HL-60 (cell line): ENCODE results near the gene ITCH.

Experiments used
- DNase-seq, 2 experiments: peaks; one replicate each; pipeline ENCODE4 v3.0.0-alpha.2; 2010 to 2020; ENCODE audit warnings: low read depth in 1 of 2, low spot score in 1 of 2
- H3K27ac ChIP-seq: fragments of 250-450 bp; sonication (Bioruptor Pico); replicated peaks from 2 replicates; pipeline ENCODE4 v1.5.1; 2020; ENCODE audit warnings: mild to moderate bottlenecking, moderate library complexity
- H3K27me3 ChIP-seq: fragments of 250-450 bp; sonication (Bioruptor Pico); 2 replicates; pipeline ENCODE4 v1.5.1; 2021; ENCODE audit warnings: mild to moderate bottlenecking, moderate library complexity; ENCODE audit not compliant: insufficient read depth, poor library complexity, severe bottlenecking
- H3K4me3 ChIP-seq: replicated peaks from 2 replicates; pipeline ENCODE4 v1.5.1; 2011; ENCODE audit warnings: mild to moderate bottlenecking, control low read depth, low read length; ENCODE audit not compliant: insufficient read depth
- CTCF ChIP-seq: IDR thresholded peaks from one replicate; pipeline ENCODE4 v1.5.1; 2011; ENCODE audit warnings: low read length, control low read depth, inconsistent platforms; ENCODE audit not compliant: insufficient read depth
- GABPA ChIP-seq: IDR thresholded peaks from 2 replicates; pipeline ENCODE4 v1.6.1; 2012; ENCODE audit warnings: low read depth
- POLR2AphosphoS5 ChIP-seq: IDR thresholded peaks from 2 replicates; pipeline ENCODE4 v1.6.1; 2012; ENCODE audit warnings: low read depth
- REST ChIP-seq: IDR thresholded peaks from 2 replicates; pipeline ENCODE4 v1.6.1; 2012; ENCODE audit warnings: low read depth; ENCODE audit not compliant: insufficient replicate concordance
- SPI1 ChIP-seq: IDR thresholded peaks from 2 replicates; pipeline ENCODE4 v1.6.1; 2012; ENCODE audit warnings: low read depth, mild to moderate bottlenecking, borderline replicate concordance

Gene ITCH

GRCh38 chr20:34529742-34530141, 166.7 kb downstream of the ITCH start:
- no peak for TF ChIP-seq SPI1
- no peak for TF ChIP-seq GABPA
- no peak for TF ChIP-seq REST
- no peak for TF ChIP-seq POLR2AphosphoS5
- TF ChIP-seq CTCF = no peak
- DNase-seq = no peak
- no peak overlapping the region for H3K4me3 ChIP-seq
- H3K27ac ChIP-seq = no peak overlapping the region
- H3K27me3 ChIP-seq = no peaks in the 10 kb centered on the region

GRCh38 chr20:34530342-34530741, 167.3 kb downstream of the ITCH start:
- Histone ChIP-seq H3K4me3 (no peak overlapping the region), H3K27ac (no peak overlapping the region), H3K27me3 (no peaks in the 10 kb centered on the region)
- no peak for TF ChIP-seq GABPA
- no peak for TF ChIP-seq REST
- no peak for TF ChIP-seq SPI1
- TF ChIP-seq CTCF = no peak
- no peak for TF ChIP-seq POLR2AphosphoS5
- DNase-seq = no peak

- no peak for DNase-seq
- Histone ChIP-seq H3K4me3 (no peak overlapping the region), H3K27me3 (no peaks in the 10 kb centered on the region), H3K27ac (no peak overlapping the region)
- TF ChIP-seq CTCF (no peak), POLR2AphosphoS5 (no peak), REST (no peak)
Observed at GRCh38 chr20:34531608-34532265, 168.7 kb downstream of the ITCH start.
